ENCODE measurements around the gene SCCPDH. TPM values are rescaled to one million over a fixed set of nuclear protein-coding genes. Genes with fewer than 3 reads are reported as not detected.
A peak's percentile ranks its signal among the peaks of the same experiment; 100 is the strongest.

Gene SCCPDH
- total RNA-seq, 2 donors from 2014 or later, result 21.4 to 23.1 TPM

GRCh38 chr1:246699095-246699735 lies 25.0 kb upstream of the SCCPDH start:
- Histone ChIP-seq H3K4me3 (peak overlapping the region; percentile 19 to 33), H3K27ac (peak overlapping the region; percentile 51 to 55), H3K27me3 (no peaks in the 10 kb centered on the region), H3K4me1 (peaks cover 0 to 18% of the 10 kb centered on the region in 2 donors), H3K9me3 (peaks cover 0 to 3% of the 10 kb centered on the region in 2 donors), H3K36me3 (no peaks in the 10 kb centered on the region)
- peak; percentile 94 for DNase-seq (ENCODE audit: low spot score)
- peak; percentile 87 to 89 for TF ChIP-seq CTCF (IDR thresholded peaks at IDR 0.05)

- no peak overlapping the region for H3K27ac ChIP-seq
- H3K9me3 ChIP-seq, result no peaks in the 10 kb centered on the region
- peaks cover 0 to 8% of the 10 kb centered on the region in 2 donors for H3K4me1 ChIP-seq
- H3K36me3 ChIP-seq, result no peaks in the 10 kb centered on the region
- no peak overlapping the region for H3K4me3 ChIP-seq
- TF ChIP-seq CTCF (IDR thresholded peaks at IDR 0.05), result no peak
- no peaks in the 10 kb centered on the region for H3K27me3 ChIP-seq
- no peak for DNase-seq (ENCODE audit: low spot score)
These were observed 20.6 kb upstream of the SCCPDH start for GRCh38 chr1:246703581-246703980.

GRCh38 chr1:246705368-246705767 lies 18.8 kb upstream of the SCCPDH start:
- Histone ChIP-seq H3K4me3 (no peak overlapping the region), H3K27me3 (no peaks in the 10 kb centered on the region), H3K36me3 (no peaks in the 10 kb centered on the region), H3K9me3 (no peaks in the 10 kb centered on the region), H3K4me1 (no peaks in the 10 kb centered on the region), H3K27ac (no peak overlapping the region)
- TF ChIP-seq CTCF (IDR thresholded peaks at IDR 0.05), result no peak
- no peak for DNase-seq (ENCODE audit: low spot score)

GRCh38 chr1:246708166-246708565 lies 16.0 kb upstream of the SCCPDH start:
- Histone ChIP-seq H3K27ac (no peak overlapping the region), H3K36me3 (no peaks in the 10 kb centered on the region), H3K4me1 (no peaks in the 10 kb centered on the region), H3K4me3 (no peak overlapping the region), H3K9me3 (no peaks in the 10 kb centered on the region), H3K27me3 (no peaks in the 10 kb centered on the region)
- no peak for DNase-seq (ENCODE audit: low spot score)
- TF ChIP-seq CTCF (IDR thresholded peaks at IDR 0.05), result no peak

- H3K27ac ChIP-seq, result no peak overlapping the region
- TF ChIP-seq CTCF (IDR thresholded peaks at IDR 0.05), result no peak
- no peak overlapping the region for H3K4me3 ChIP-seq
These were observed 15.0 kb upstream of the SCCPDH start for GRCh38 chr1:246709196-246709595.

GRCh38 chr1:246709835-246710234 lies 14.4 kb upstream of the SCCPDH start:
- no peaks in the 10 kb centered on the region for H3K36me3 ChIP-seq
- no peak for TF ChIP-seq CTCF (IDR thresholded peaks at IDR 0.05)
- DNase-seq (ENCODE audit: low spot score), result no peak
- H3K4me3 ChIP-seq, result no peak overlapping the region
- H3K27ac ChIP-seq, result no peak overlapping the region
- H3K27me3 ChIP-seq, result no peaks in the 10 kb centered on the region
- H3K9me3 ChIP-seq, result no peaks in the 10 kb centered on the region
- H3K4me1 ChIP-seq, result no peaks in the 10 kb centered on the region

More at GRCh38 chr1:246709196-246709595, 15.0 kb upstream of the SCCPDH start:
- Histone ChIP-seq H3K9me3 (no peaks in the 10 kb centered on the region), H3K27me3 (no peaks in the 10 kb centered on the region), H3K36me3 (no peaks in the 10 kb centered on the region), H3K4me1 (no peaks in the 10 kb centered on the region)
- no peak for DNase-seq (ENCODE audit: low spot score)
